IMR-90 (cell line): Measurements from ENCODE around the gene ATP10A.

ENCODE experiments used
- BHLHE40 ChIP-seq: fragments of 150-350 bp; IDR thresholded peaks from 2 replicates; pipeline ENCODE4 v1.6.1; 2016; ENCODE audit warnings: mild to moderate bottlenecking, low read depth, low read length
- CTCF ChIP-seq: conservative IDR thresholded peaks from 2 replicates; pipeline ENCODE4 v1.5.1; 2012; ENCODE audit warnings: mild to moderate bottlenecking, low read depth, low read length, improper control_type of control experiment
- FOS ChIP-seq: fragments of 150-350 bp; IDR thresholded peaks from 2 replicates; pipeline ENCODE4 v1.6.1; 2016; ENCODE audit warnings: low read depth, low read length
- POLR2A ChIP-seq: IDR thresholded peaks from 2 replicates; pipeline ENCODE4 v1.6.1; 2012; ENCODE audit warnings: mild to moderate bottlenecking, low read depth, low read length
- RCOR1 ChIP-seq: IDR thresholded peaks from 2 replicates; pipeline ENCODE4 v1.6.1; 2012; ENCODE audit warnings: mild to moderate bottlenecking, low read length, improper control_type of control experiment; ENCODE audit not compliant: insufficient replicate concordance
- RFX5 ChIP-seq: IDR thresholded peaks from 2 replicates; pipeline ENCODE4 v1.8.0; 2012; ENCODE audit warnings: low read depth, mild to moderate bottlenecking, low read length, moderate library complexity
- TF ChIP-seq, protein P1 (sequence below): fragments of 150-350 bp; IDR thresholded peaks from 2 replicates; pipeline ENCODE4 v1.6.1; 2016; ENCODE audit warnings: low read depth, mild to moderate bottlenecking, low read length, moderate library complexity, borderline replicate concordance
- TF ChIP-seq, protein P2 (sequence below): fragments of 150-350 bp; IDR thresholded peaks from 2 replicates; pipeline ENCODE4 v1.6.1; 2017; ENCODE audit warnings: mild to moderate bottlenecking, antibody characterized with exemption, low read length, low read depth

DNA sequence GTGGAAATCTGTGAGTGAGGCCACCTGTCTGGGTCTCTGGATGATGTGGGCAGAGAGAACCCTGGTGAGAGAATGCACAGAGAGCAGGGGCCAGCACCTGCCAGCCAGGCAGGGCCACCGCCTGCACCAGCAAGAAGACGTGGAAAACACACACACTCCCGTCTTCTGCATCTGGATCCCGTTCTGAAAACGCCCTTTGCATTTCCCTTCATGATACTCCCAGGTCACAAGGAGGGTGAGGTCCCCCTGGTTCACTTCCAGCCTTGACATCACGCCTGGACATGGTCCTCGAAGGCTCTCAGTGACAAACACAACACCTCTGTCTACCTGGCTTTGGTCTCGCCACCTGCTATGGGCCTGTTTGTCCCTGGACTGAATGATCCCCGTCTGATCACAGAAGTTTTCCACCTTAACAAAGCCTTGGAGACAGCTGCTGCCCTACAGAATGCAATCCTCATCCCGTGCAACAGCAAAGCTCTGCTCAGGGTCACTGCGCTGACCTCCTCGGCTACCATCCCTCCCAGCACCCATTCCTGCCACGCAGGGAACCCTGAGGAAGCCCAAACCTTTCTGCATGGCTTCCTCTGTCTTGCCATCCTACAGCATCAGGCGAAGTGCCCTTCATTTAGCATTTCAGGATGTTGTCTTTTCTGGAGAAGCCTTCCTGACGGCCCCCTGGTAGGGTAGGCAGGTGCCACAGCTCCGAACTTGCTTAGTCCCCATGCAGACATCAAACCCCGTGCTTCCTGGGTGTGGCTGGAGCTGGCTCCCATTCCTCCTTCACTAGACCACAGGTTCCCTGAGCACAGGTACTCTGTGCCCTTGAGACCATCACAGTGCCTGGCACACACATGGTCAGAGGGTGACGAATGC, 122.5 kb downstream of the ATP10A start:
- TF ChIP-seq CTCF (no peak), RCOR1 (no peak), RFX5 (no peak), POLR2A (no peak), FOS (no peak), BHLHE40 (no peak)
- TF ChIP-seq, protein P1, sequence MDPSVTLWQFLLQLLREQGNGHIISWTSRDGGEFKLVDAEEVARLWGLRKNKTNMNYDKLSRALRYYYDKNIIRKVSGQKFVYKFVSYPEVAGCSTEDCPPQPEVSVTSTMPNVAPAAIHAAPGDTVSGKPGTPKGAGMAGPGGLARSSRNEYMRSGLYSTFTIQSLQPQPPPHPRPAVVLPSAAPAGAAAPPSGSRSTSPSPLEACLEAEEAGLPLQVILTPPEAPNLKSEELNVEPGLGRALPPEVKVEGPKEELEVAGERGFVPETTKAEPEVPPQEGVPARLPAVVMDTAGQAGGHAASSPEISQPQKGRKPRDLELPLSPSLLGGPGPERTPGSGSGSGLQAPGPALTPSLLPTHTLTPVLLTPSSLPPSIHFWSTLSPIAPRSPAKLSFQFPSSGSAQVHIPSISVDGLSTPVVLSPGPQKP, result no peak
- TF ChIP-seq, protein P2, sequence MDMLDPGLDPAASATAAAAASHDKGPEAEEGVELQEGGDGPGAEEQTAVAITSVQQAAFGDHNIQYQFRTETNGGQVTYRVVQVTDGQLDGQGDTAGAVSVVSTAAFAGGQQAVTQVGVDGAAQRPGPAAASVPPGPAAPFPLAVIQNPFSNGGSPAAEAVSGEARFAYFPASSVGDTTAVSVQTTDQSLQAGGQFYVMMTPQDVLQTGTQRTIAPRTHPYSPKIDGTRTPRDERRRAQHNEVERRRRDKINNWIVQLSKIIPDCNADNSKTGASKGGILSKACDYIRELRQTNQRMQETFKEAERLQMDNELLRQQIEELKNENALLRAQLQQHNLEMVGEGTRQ, result no peak
